GM12865 (cell line): ENCODE data around the gene PTAFR.

Experiments
- DNase-seq: peaks from one replicate; pipeline ENCODE4 v3.0.0; 2010; ENCODE audit warnings: low read depth
- H3K4me3 ChIP-seq: 2 replicates; pipeline ENCODE4 v1.5.1; 2011; ENCODE audit warnings: mild to moderate bottlenecking, low read depth, low read length, control low read depth
- TF ChIP-seq, protein P1 (sequence below): IDR thresholded peaks from 2 replicates; pipeline ENCODE4 v1.5.1; 2011; ENCODE audit warnings: low read length, control low read depth, low read depth, inconsistent platforms; ENCODE audit not compliant: insufficient read depth; ENCODE audit errors: missing control alignments

The PTAFR gene

DNA sequence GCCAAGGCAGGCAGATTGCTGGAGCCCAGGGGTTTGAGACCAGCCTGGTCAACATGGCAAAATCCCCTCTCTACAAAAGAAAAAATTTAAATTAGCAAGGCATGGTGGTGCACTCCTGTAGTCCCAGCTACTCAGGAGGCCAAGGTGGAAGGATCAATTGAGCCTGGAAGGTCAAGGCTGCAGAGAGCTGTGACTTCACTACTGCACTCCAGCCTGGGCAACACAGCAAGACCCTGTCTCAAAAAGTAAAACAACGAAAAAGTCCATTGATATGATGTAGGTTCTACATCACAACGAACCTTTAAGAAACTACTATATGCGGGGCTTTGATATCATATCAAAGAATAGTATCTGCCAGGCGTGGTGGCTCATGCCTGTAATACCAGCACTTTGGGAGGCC is 20.9 kb downstream of the PTAFR start:
- TF ChIP-seq, protein P1, sequence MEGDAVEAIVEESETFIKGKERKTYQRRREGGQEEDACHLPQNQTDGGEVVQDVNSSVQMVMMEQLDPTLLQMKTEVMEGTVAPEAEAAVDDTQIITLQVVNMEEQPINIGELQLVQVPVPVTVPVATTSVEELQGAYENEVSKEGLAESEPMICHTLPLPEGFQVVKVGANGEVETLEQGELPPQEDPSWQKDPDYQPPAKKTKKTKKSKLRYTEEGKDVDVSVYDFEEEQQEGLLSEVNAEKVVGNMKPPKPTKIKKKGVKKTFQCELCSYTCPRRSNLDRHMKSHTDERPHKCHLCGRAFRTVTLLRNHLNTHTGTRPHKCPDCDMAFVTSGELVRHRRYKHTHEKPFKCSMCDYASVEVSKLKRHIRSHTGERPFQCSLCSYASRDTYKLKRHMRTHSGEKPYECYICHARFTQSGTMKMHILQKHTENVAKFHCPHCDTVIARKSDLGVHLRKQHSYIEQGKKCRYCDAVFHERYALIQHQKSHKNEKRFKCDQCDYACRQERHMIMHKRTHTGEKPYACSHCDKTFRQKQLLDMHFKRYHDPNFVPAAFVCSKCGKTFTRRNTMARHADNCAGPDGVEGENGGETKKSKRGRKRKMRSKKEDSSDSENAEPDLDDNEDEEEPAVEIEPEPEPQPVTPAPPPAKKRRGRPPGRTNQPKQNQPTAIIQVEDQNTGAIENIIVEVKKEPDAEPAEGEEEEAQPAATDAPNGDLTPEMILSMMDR: no peak
- no peak for DNase-seq
- H3K4me3 ChIP-seq: no peak overlapping the region

DNA sequence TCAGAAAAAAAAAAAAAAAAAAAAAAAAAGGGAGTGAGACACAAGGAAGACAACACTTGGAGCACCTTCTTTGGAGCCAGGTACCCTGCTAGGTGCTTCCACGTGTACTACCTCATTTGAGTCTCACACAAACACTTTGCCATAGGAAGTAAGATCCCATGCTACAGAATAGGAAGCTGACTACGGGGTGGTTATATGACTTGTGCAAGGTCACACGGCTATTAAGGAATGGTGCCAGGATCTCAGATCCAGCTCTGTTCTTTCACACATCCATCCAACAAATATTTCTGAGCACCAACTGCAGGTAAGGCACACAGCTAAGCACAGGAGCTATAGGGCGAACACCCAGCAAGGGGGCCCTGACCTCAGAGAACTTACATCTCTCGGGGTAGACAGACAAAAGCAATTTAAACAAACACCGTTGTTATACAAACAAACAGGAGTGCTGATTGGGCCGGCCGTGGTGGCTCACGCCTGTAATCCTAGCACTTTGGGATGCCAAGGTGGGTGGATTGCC is 22.4 kb downstream of the PTAFR start:
- no peak overlapping the region for H3K4me3 ChIP-seq
- TF ChIP-seq, protein P1: no peak
- no peak for DNase-seq

DNA sequence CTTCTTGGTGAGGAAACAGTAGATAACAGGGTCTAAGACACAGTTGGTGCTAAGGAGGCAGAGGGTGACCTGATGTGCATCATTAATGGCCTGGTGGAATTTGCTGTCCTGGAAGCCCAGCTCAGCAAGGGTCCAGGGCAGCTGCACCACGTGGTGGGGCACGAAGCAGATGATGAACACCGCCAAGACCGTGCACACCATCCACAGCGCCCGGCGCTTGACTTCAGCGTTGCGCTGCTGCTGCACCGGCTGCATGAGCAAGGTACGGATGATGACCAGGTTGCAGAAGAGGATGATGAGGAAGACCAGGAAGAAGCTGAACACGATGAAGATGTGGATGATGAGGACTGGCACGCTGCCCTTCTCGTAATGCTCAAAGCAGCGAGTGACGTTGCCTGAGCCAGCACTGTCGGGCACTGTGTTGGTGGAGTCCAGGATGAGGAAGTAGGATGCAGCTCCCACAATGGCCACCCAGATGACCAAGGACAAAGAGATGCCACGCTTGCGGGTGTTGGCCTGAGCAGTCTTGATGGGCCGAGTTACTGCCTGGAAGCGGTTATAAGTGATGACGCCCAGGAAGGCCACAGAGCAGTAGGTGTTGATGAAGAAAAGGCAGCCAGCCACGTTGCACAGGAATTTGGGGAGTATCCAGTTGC is 26.2 kb downstream of the PTAFR start:
- H3K4me3 ChIP-seq: no peak overlapping the region
- TF ChIP-seq, protein P1: no peak
- no peak for DNase-seq

DNA sequence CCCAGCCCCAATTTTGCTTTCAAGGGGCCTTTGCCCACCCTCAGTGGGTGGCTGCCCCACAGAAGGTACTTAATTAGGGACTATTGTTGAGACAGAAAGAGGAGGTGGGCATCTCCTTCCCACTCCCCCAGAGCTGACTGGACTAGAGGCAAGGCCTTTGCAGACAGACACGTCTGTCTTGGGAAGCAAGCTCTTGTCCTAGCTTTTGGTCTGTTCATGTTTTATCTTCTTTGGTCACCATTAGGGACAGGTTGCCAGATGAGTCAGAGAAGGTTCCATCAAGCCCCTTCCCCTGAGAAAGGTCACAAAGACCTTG is 27.7 kb downstream of the PTAFR start:
- TF ChIP-seq, protein P1: no peak
- DNase-seq: no peak
- H3K4me3 ChIP-seq: no peak overlapping the region

DNA sequence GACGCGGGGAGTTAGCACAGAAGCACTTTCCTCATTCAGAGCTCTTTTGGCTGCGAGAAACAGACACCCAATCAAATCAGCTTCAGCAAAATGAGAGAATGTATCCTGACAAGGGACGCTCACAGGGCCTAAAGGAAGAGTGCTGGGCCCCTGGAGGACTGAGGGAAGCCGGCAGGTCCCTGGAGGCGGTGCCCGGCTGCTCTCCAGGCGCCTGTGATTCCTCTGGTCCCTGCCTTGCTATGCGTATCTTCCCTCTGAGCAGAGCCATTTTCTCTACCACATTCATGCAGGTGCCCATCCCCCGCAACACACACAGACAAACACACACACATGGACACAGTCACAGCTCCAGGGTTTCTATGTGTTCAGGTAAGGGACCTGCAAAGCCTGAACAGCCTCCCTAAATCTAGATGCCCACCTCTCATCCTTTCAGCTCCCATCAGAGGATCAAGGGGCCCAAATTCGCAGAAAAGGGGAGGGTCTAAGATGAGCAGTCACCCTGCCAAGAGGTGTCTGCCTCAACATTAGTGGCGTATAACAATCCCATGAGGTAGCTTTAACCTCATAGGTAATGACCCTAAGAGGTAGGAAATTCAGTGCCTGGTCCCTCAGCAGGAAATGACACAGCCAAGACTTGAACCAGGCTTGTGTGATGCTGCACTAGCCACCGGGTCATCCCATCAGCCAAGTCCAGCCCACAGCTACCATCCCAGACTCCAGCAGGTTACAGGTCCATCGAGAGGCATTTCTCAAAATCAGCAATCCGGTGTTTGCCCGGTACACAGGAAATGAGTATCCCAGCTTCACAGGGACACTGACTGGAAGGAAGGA is 29.0 kb downstream of the PTAFR start:
- H3K4me3 ChIP-seq: peak overlapping the region; percentile 3
- DNase-seq: peak; percentile 20
- TF ChIP-seq, protein P1: no peak

DNA sequence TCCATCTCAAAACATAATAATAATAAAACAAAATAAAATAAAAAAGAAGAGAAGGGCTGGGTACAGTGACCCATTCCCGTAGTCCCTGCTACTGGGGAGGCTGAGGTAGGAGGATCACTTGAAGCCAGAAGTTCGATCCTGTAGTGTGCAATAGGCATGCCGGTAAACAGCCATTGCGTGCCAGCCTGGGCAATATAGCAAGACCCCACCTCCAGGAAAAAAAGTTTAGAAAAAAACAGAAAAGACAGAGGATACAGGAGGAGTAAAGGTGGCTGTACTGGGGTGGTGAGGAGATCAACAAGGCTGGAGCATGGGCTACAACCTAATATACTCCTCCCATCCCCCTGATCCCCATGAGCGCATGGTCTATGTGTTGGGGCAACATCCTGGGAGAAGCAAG is 30.8 kb downstream of the PTAFR start:
- DNase-seq: no peak
- TF ChIP-seq, protein P1: no peak
- H3K4me3 ChIP-seq: no peak overlapping the region
